ENCODE measurements around the gene GTF3C6.
"Not testable (repeated sequence)": the region's sequence is repeated elsewhere in the genome, so short reads cannot be mapped to it uniquely, and the experiment has no call there.

Gene GTF3C6

DNA sequence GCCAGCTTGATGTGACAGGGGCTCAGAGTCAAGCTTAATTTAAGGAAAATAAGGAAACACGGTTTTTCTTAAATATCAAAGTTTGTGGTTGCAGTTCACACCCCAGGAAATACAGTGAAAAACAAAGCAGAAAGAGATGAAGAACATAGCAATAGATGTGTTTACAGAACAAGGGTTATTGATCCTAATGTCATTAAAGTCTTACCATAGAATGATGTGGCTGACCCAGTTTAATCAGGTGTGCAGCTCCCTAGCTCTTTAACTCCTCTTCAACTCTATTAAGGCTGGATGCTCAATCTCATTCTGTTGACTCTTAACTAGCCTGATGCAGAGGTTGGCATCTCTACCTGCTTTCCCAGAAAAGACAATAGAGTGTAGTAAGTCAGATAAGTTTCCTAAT, 7.5 kb upstream of the GTF3C6 start:
- DNase-seq (ENCODE audit: insufficient read length), result no peak
- no peak for TF ChIP-seq POLR2A (IDR thresholded peaks at IDR 0.05; ENCODE audit: low read depth, low read length)
- TF ChIP-seq POLR2AphosphoS5 (IDR thresholded peaks at IDR 0.05; ENCODE audit: low read depth, low read length), result no peak
- no peak for TF ChIP-seq TAF1 (IDR thresholded peaks at IDR 0.05; ENCODE audit: borderline replicate concordance, low read depth, low read length)
- FAIRE-seq, result no peak

DNA sequence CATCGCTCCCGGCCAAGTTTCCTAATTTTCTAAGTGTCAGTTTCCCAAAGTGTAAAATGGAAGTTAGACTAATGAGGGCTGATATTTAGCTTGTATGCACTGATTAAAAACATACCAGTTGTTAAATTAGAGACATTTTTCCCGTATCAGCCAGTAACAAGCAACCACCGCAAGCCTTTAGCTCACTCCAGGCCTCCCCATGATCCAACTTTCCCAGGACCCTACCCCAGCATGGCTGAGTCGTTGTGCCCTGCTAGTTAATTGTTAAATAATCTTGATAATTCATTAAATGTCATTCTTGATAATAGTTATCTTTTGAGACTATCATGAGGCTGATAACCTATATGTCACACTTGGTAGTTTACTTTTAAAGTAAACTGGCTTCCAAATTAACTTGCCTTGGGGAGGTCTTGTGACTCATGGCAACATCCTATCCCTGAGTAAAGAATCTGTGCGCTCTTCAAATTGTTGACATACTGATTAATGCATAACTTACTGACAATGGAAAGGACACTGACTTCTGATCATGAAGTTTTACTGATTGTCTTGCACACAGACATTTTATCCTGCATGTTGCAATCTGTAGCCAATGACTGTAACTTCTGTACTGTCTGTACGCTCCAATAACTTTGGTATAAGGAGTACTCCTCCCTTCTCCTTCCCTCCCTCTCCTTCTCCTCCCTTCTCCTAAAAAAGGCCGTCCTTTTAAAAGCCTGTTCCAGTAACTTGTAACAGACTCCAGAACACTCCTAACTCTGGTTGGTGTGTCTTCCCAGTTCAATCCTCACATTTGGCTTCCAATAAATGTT, 6.3 kb upstream of the GTF3C6 start:
- TF ChIP-seq TAF1 (IDR thresholded peaks at IDR 0.05; ENCODE audit: borderline replicate concordance, low read depth, low read length) (no peak), POLR2AphosphoS5 (IDR thresholded peaks at IDR 0.05; ENCODE audit: low read depth, low read length) (no peak), POLR2A (IDR thresholded peaks at IDR 0.05; ENCODE audit: low read depth, low read length) (no peak)
- DNase-seq (ENCODE audit: insufficient read length) (no peak), FAIRE-seq (no peak)

DNA sequence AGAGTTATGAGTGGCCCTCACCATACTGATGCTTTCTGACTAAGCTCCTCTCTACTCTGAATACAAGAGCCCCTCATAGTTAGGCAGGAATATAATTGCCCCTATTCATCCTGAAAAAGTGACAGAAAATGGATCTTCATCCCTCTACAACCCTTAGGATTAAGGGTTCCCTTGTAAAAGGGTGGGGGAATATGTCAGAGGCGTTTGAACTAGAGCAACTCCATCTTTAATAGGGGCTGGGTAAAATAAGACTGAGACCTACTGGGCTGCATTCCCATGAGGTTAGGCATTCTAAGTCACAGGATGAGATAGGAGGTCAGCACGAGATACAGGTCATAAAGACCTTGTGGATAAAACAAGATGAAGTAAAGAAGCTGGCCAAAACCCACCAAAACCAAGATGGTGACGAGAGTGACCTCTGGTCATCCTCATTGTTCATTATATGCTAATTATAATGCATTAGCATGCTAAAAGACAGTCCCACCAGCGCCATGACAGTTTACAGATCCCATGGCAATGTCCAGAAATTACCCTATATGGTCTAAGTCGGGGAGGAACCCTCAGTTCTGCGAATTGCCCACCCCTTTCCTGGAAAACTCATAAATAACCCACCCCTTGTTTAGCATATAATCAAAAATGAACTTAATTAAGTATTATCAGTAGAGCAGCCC, 4.7 kb upstream of the GTF3C6 start:
- DNase-seq (ENCODE audit: insufficient read length), result no peak
- TF ChIP-seq POLR2A (IDR thresholded peaks at IDR 0.05; ENCODE audit: low read depth, low read length) (no peak), TAF1 (IDR thresholded peaks at IDR 0.05; ENCODE audit: borderline replicate concordance, low read depth, low read length) (no peak), POLR2AphosphoS5 (IDR thresholded peaks at IDR 0.05; ENCODE audit: low read depth, low read length) (no peak)
- FAIRE-seq, result no peak

DNA sequence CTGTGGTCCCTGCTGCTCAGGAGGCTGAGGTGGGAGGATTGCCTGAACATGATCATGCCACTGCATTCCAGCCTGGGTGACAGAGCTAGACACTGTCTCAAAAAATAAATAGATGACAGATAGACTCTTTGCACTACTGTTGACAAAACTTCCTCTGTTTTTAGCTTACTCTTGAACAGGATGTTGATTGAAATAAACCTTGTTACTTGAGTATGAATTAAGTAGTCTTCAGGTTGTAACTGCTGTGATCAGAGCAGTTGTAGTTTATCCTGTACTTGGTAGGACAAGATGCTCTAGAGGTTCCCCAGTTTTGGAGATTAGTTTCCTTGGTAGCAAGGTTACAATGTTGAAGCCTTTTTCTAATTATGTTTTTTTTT, 1.5 kb downstream of the GTF3C6 start:
- FAIRE-seq (no peak), DNase-seq (ENCODE audit: insufficient read length) (no peak)
- no peak for TF ChIP-seq POLR2AphosphoS5 (IDR thresholded peaks at IDR 0.05; ENCODE audit: low read depth, low read length)

DNA sequence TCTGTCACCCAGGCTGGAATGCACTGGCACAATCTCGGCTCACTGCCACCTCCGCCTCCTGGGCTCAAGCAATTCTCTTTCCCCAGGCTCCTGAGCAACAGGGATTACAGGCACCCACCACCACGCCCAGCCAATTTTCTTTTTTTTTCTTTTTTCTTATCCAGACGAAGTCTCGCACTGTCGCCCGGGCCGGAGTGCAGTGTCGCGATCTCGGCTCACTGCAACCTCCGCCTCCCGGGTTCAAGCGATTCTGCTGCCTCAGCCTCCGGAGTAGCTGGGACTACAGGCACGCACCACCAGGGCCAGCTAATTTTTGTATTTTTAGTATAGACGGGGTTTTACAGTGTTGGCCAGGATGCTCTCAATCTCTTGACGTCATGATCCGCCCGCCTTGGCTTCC, 4.1 kb downstream of the GTF3C6 start:
- DNase-seq (ENCODE audit: insufficient read length); FAIRE-seq: not testable (repeated sequence)

DNA sequence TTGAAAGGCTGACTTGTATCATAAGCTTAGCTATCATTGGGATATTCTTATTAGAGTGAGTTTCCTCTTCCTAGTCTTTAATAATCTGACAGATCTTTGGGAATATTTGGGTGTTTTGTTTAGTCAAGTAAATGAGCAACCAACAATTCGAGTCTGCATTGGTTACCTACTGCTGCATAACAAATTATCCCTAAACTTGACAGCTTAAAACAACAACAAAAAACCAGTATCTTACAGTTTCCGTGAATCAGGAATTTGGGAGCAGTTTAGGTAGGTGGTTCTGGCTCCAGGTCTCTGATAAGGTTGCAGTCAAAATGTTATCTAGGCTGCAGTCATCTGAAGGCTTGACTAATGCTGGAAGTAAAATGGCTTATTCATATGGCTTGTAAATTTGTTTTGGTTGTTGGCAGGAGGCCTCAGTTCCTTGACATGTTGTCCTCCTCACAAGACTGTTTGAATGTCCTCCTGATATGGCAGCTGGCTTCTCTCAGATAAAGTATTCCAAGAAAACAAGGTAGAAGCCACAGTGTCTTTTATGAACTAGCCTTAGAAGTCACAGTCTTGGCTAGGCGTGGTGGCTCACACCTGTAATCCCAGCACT, 7.2 kb downstream of the GTF3C6 start:
- TF ChIP-seq POLR2A (IDR thresholded peaks at IDR 0.05; ENCODE audit: low read depth, low read length), result no peak
- no peak for TF ChIP-seq POLR2AphosphoS5 (IDR thresholded peaks at IDR 0.05; ENCODE audit: low read depth, low read length)
- no peak for TF ChIP-seq TAF1 (IDR thresholded peaks at IDR 0.05; ENCODE audit: borderline replicate concordance, low read depth, low read length)
- FAIRE-seq, result no peak
- DNase-seq (ENCODE audit: insufficient read length), result no peak

DNA sequence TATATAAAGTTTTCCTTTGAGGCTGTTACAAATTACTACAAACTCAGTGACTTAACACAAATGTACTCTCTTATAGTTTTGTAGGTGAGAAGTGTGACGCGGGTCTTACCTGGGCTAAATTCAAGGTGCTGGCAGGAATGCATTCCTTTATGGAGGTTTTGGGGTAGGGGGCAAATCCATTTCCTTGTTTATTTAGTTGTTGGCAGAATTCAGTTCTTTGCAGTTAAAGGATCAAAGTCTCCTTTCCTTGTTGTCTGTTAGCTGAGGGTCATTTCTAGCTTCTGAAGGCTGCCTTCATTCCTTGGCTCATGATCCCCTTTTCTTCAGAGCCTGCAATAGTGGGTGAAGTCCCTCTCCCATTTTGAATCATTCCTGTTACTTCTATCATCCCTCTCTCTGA, 10.2 kb downstream of the GTF3C6 start:
- not testable (repeated sequence) for DNase-seq (ENCODE audit: insufficient read length); FAIRE-seq

DNA sequence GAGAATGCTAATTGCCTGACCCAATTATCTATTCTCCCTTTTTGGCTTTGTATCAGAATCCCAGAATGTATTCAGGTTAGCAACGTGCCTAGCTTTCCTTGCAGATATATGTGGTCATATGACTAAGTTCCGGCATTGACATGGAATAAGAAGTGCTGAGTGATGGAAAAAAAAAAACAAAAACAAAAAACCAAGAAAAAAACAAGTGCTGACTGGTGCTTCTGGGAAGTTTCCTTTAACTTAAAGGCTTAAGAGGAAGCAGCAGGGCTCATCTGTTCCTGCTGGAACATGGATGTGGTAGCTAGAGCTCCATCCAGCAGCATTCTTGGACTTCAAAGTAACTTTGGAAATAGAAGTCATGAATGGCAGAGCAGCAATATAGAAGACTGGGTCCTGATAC, 13.0 kb downstream of the GTF3C6 start:
- FAIRE-seq (no peak), DNase-seq (ENCODE audit: insufficient read length) (no peak)
- TF ChIP-seq POLR2AphosphoS5 (IDR thresholded peaks at IDR 0.05; ENCODE audit: low read depth, low read length) (no peak), POLR2A (IDR thresholded peaks at IDR 0.05; ENCODE audit: low read depth, low read length) (no peak), TAF1 (IDR thresholded peaks at IDR 0.05; ENCODE audit: borderline replicate concordance, low read depth, low read length) (no peak)

DNA sequence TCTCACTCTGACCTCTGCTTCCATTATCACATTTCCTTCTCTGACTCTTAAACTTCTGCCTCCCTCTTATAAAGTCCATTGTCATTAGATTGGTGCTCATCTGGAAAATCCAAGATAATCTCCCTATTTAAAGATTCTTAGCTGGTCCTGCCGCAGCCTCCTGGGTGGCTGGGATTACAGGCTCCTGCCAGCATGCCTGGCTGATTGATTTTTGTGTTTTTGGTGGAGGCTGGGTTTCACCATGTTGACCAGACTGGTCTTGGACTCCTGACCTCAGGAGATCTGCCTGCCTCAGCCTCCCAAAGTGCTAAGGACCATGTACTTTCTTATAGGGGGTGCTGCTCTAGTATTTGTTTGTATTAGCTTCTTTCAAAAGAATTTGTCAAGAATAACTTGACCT, 18.1 kb downstream of the GTF3C6 start:
- no peak for DNase-seq (ENCODE audit: insufficient read length)
- no peak for TF ChIP-seq POLR2A (IDR thresholded peaks at IDR 0.05; ENCODE audit: low read depth, low read length)
- no peak for TF ChIP-seq TAF1 (IDR thresholded peaks at IDR 0.05; ENCODE audit: borderline replicate concordance, low read depth, low read length)
- TF ChIP-seq POLR2AphosphoS5 (IDR thresholded peaks at IDR 0.05; ENCODE audit: low read depth, low read length), result no peak
- FAIRE-seq, result no peak

DNA sequence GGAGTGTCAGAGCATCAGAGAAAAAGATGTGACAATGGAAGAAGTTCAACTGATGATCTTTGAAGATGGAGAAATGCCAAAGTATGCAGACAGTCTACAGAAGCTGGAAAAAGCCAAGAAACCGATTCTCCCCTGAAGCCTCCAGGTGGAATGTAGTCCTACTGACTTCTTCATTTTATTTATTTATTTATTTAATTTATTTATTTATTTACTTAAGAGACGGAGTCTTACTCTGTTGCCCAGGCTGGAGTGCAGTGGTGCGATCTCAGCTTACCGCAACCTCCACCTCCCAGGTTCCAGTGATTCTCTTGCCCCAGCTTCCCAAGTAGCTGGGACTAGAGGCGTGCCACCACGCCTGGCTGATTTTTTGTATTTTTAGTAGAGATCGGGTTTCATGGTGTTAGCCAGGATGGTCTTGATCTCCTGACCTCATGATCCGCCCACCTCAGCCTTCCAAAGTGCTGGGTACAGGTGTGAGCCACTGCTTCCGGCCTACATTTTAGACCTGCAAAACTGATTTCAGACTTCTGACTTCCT, 21.1 kb downstream of the GTF3C6 start:
- FAIRE-seq (no peak), DNase-seq (ENCODE audit: insufficient read length) (no peak)
- TF ChIP-seq POLR2A (IDR thresholded peaks at IDR 0.05; ENCODE audit: low read depth, low read length) (no peak), TAF1 (IDR thresholded peaks at IDR 0.05; ENCODE audit: borderline replicate concordance, low read depth, low read length) (no peak), POLR2AphosphoS5 (IDR thresholded peaks at IDR 0.05; ENCODE audit: low read depth, low read length) (no peak)

DNA sequence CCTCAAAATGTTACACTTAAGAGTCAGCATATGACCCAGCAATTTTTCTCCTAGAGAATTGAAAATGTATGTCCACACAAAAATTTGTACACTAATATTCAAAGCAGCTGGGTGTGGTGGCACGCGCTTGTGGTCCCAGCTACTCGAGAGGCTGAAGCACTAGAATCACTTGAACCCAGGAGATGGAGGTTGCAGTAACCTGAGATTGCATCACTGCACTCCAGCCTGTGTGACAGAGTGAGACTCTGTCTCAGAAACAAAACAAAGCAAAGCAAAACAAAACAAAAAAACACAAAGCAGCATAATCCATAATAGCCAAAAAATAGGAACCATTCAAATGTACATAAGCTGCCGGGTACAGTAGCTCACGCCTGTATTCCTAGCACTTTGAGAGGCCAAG, 21.7 kb downstream of the GTF3C6 start:
- TF ChIP-seq TAF1 (IDR thresholded peaks at IDR 0.05; ENCODE audit: borderline replicate concordance, low read depth, low read length) (no peak), POLR2A (IDR thresholded peaks at IDR 0.05; ENCODE audit: low read depth, low read length) (no peak), POLR2AphosphoS5 (IDR thresholded peaks at IDR 0.05; ENCODE audit: low read depth, low read length) (no peak)
- no peak for FAIRE-seq
- DNase-seq (ENCODE audit: insufficient read length), result no peak

DNA sequence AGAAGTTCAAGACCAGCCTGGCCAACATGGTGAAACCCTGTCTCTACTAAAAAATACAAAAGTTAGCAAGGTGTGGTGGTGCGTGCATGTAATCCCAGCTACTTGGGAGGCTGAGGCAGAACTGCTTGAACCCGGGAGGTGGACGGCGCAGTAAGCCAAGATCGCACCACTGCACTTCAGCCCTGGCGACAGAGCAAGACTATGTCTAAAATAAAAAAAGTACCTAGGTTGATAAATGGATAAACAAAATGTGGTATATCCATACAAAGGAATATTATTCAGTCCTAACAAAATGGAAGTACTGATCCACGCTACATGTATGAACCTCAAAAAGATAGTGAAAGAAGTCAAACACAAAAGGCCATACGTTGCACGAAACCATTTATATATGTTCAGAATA, 22.1 kb downstream of the GTF3C6 start:
- no peak for TF ChIP-seq POLR2AphosphoS5 (IDR thresholded peaks at IDR 0.05; ENCODE audit: low read depth, low read length)
- TF ChIP-seq TAF1 (IDR thresholded peaks at IDR 0.05; ENCODE audit: borderline replicate concordance, low read depth, low read length), result no peak
- TF ChIP-seq POLR2A (IDR thresholded peaks at IDR 0.05; ENCODE audit: low read depth, low read length), result no peak
- no peak for FAIRE-seq
- no peak for DNase-seq (ENCODE audit: insufficient read length)

All from GM12892 (cell line).